Liver (tissue), 9 donors: ENCODE measurements around the gene GON4L. TPM values are rescaled to one million over a fixed set of nuclear protein-coding genes. Genes with fewer than 3 reads are reported as not detected.

ENCODE experiments used
- DNase-seq: peaks from one replicate; pipeline ENCODE4 v3.0.0-alpha.2; 2017; ENCODE audit warnings: low spot score
- H3K27ac ChIP-seq, 2 donors: one replicate each; pipeline ENCODE4 v1.7.0; 2013; ENCODE audit warnings: inconsistent platforms in 2 of 2, low read length in 2 of 2, control low read depth in 1 of 2, low read depth in 1 of 2, mild to moderate bottlenecking in 1 of 2
- H3K27me3 ChIP-seq, 4 donors: one replicate each; pipeline versions ENCODE4 v1.6.1 to v1.7.0; 2013; ENCODE audit warnings: low read length in 3 of 4, inconsistent platforms in 1 of 4, mild to moderate bottlenecking in 1 of 4, moderate library complexity in 1 of 4; ENCODE audit not compliant: control insufficient read depth in 4 of 4, insufficient read depth in 4 of 4
- H3K36me3 ChIP-seq, 4 donors: one replicate each; pipeline versions ENCODE4 v1.6.1 to v1.7.0; 2013; ENCODE audit warnings: low read length in 3 of 4, mild to moderate bottlenecking in 3 of 4, low read depth in 1 of 4, moderate library complexity in 1 of 4; ENCODE audit not compliant: control insufficient read depth in 4 of 4, insufficient read depth in 3 of 4
- H3K4me1 ChIP-seq, 4 donors: one replicate each; pipeline versions ENCODE4 v1.6.1 to v1.7.0; 2013; ENCODE audit warnings: low read length in 3 of 4, mild to moderate bottlenecking in 3 of 4, moderate library complexity in 1 of 4; ENCODE audit not compliant: control insufficient read depth in 4 of 4, insufficient read depth in 4 of 4
- H3K4me3 ChIP-seq, 3 donors: one replicate each; pipeline versions ENCODE4 v1.6.1 to v1.7.0; 2013; ENCODE audit warnings: low read length in 3 of 3, control low read depth in 1 of 3, low read depth in 1 of 3, mild to moderate bottlenecking in 1 of 3
- H3K9ac ChIP-seq, 2 donors: one replicate each; pipeline ENCODE4 v1.7.0; 2013; ENCODE audit warnings: low read length in 2 of 2, mild to moderate bottlenecking in 2 of 2, moderate library complexity in 2 of 2, control low read depth in 1 of 2, low read depth in 1 of 2
- H3K9me3 ChIP-seq, 4 donors: one replicate each; pipeline versions ENCODE4 v1.6.1 to v1.7.0; 2013; ENCODE audit warnings: low read length in 3 of 4; ENCODE audit not compliant: control insufficient read depth in 4 of 4
- EGR1 ChIP-seq, 2 donors: IDR thresholded peaks; 2 replicates each; pipeline ENCODE4 v1.6.1; 2016 to 2018; ENCODE audit warnings: antibody characterized with exemption in 2 of 2, low read depth in 2 of 2
- FOXA1 ChIP-seq: IDR thresholded peaks from 2 replicates; pipeline ENCODE4 v1.6.1; 2016; ENCODE audit warnings: antibody characterized with exemption
- FOXA2 ChIP-seq: IDR thresholded peaks from 2 replicates; pipeline ENCODE4 v1.6.1; 2016; ENCODE audit warnings: antibody characterized with exemption
- GABPA ChIP-seq, 2 donors: IDR thresholded peaks in 1 of 2; conservative IDR thresholded peaks in 1 of 2; 2 replicates each; pipeline ENCODE4 v1.6.1; 2016; ENCODE audit warnings: antibody characterized with exemption in 2 of 2, mild to moderate bottlenecking in 1 of 2, moderate library complexity in 1 of 2
- HNF4A ChIP-seq, 2 donors: conservative IDR thresholded peaks; 2 replicates each; pipeline ENCODE4 v1.6.1; 2016; ENCODE audit warnings: antibody characterized with exemption in 2 of 2, mild to moderate bottlenecking in 2 of 2
- HNF4G ChIP-seq: IDR thresholded peaks from 2 replicates; pipeline ENCODE4 v1.6.1; 2016; ENCODE audit warnings: antibody characterized with exemption
- NR2F2 ChIP-seq: IDR thresholded peaks from 2 replicates; pipeline ENCODE4 v1.6.1; 2016; ENCODE audit warnings: antibody characterized with exemption
- RAD21 ChIP-seq, 2 donors: IDR thresholded peaks; 2 replicates each; pipeline ENCODE4 v1.6.1; 2016; ENCODE audit warnings: antibody characterized with exemption in 2 of 2, mild to moderate bottlenecking in 2 of 2
- RXRA ChIP-seq, 2 donors: IDR thresholded peaks; 2 replicates each; pipeline ENCODE4 v1.6.1; 2017 to 2018; ENCODE audit warnings: antibody characterized with exemption in 2 of 2, mild to moderate bottlenecking in 1 of 2
- SP1 ChIP-seq: IDR thresholded peaks from 2 replicates; pipeline ENCODE4 v1.6.1; 2018; ENCODE audit warnings: antibody characterized with exemption, mild to moderate bottlenecking
- YY1 ChIP-seq: IDR thresholded peaks from 2 replicates; pipeline ENCODE4 v1.6.1; 2016; ENCODE audit warnings: antibody characterized with exemption, mild to moderate bottlenecking
- ZBTB33 ChIP-seq: IDR thresholded peaks from 2 replicates; pipeline ENCODE4 v1.6.1; 2016; ENCODE audit warnings: antibody characterized with exemption
- WGBS: extraction: QIAGEN DNeasy Blood & Tissue Kit; methylation state at CpG from one replicate; pipeline ENCODE4 v1.1.7; 2013; 5-methylcytosine and 5-hydroxymethylcytosine counted together
- polyA plus RNA-seq, 2 donors: library from polyadenylated mRNA; stranded (reverse) in 1 of 2; unstranded in 1 of 2; fragments of 200-250 nt in 1 of 2; fragments of >200 nt in 1 of 2; fragmentation: Nextera tagmentation in 1 of 2; extraction: Ambion mirVana in 1 of 2; gene quantifications; one replicate each; pipeline versions ENCODE4 v1.2.1 to v1.2.3, GENCODE V29; 2013 to 2015
- total RNA-seq, 2 donors: library from RNA; depleted of rRNA; stranded (reverse); fragments of >200 nt; gene quantifications; one replicate each; pipeline ENCODE4 v1.2.3, GENCODE V29; 2014
- TF ChIP-seq, protein P1 (sequence below): IDR thresholded peaks from 2 replicates; pipeline ENCODE4 v1.6.1; 2016; ENCODE audit warnings: antibody characterized with exemption
- TF ChIP-seq, protein P2 (sequence below): IDR thresholded peaks from 2 replicates; pipeline ENCODE4 v1.6.1; 2016; ENCODE audit warnings: antibody characterized with exemption
- TF ChIP-seq, protein P3 (sequence below): IDR thresholded peaks from 2 replicates; pipeline ENCODE4 v1.6.1; 2016; ENCODE audit warnings: antibody characterized with exemption, mild to moderate bottlenecking
- TF ChIP-seq, protein P4 (sequence below): fragments of 150-350 bp; IDR thresholded peaks from 2 replicates; pipeline ENCODE4 v1.5.1; 2017; ENCODE audit warnings: improper control_type of control experiment, low read depth, low read length; ENCODE audit not compliant: missing input control
- donor health status: healthy.
- donor health status: healthy.
- donor health status: healthy.
- donor health status: healthy.
- donor health status: healthy.

GON4L gene
- total and polyA plus RNA-seq, 4 donors: 5.7 to 26.2 (median 15.7) TPM

GRCh38 chr1:155884031-155884960, 27.3 kb upstream of the GON4L start:
- Histone ChIP-seq H3K36me3 (no peaks in the 10 kb centered on the region), H3K9ac (no peak overlapping the region), H3K9me3 (no peaks in the 10 kb centered on the region), H3K4me3 (no peak overlapping the region), H3K27me3 (no peaks in the 10 kb centered on the region), H3K27ac (no peak overlapping the region), H3K4me1 (no peaks in the 10 kb centered on the region)
- WGBS: 65% methylated on average over 9 of the region's 9 CpGs
- TF ChIP-seq, protein P1, sequence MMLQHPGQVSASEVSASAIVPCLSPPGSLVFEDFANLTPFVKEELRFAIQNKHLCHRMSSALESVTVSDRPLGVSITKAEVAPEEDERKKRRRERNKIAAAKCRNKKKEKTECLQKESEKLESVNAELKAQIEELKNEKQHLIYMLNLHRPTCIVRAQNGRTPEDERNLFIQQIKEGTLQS: no peak
- TF ChIP-seq, protein P2, sequence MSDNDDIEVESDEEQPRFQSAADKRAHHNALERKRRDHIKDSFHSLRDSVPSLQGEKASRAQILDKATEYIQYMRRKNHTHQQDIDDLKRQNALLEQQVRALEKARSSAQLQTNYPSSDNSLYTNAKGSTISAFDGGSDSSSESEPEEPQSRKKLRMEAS: no peak
- TF ChIP-seq ZBTB33 (no peak), RAD21 (IDR thresholded peaks at IDR 0.05) (no peak), SP1 (no peak), FOXA1 (no peak)
- TF ChIP-seq, protein P3, sequence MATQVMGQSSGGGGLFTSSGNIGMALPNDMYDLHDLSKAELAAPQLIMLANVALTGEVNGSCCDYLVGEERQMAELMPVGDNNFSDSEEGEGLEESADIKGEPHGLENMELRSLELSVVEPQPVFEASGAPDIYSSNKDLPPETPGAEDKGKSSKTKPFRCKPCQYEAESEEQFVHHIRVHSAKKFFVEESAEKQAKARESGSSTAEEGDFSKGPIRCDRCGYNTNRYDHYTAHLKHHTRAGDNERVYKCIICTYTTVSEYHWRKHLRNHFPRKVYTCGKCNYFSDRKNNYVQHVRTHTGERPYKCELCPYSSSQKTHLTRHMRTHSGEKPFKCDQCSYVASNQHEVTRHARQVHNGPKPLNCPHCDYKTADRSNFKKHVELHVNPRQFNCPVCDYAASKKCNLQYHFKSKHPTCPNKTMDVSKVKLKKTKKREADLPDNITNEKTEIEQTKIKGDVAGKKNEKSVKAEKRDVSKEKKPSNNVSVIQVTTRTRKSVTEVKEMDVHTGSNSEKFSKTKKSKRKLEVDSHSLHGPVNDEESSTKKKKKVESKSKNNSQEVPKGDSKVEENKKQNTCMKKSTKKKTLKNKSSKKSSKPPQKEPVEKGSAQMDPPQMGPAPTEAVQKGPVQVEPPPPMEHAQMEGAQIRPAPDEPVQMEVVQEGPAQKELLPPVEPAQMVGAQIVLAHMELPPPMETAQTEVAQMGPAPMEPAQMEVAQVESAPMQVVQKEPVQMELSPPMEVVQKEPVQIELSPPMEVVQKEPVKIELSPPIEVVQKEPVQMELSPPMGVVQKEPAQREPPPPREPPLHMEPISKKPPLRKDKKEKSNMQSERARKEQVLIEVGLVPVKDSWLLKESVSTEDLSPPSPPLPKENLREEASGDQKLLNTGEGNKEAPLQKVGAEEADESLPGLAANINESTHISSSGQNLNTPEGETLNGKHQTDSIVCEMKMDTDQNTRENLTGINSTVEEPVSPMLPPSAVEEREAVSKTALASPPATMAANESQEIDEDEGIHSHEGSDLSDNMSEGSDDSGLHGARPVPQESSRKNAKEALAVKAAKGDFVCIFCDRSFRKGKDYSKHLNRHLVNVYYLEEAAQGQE: no peak
- DNase-seq: no peak

DNA sequence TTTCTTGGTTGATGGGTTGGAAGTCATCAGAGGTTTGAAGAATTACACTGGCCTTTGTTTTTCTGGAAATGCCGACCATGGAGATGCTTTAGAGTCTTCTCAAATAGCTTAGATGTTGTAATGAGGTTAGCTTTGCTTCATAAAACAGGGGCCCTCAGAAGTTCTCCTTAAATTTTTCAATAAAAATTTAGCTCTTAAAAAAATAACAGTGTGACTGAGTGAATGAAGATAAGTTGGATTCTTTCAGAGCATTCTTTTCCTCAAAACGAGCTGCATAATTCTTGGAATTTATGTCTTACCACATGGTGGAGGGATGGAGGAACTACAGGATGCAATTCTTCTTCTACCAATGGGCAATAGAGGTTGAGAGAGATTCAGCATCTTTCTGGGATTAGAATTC, 25.8 kb upstream of the GON4L start:
- 69% methylated on average over 2 of the region's 2 CpGs for WGBS
- no peak for DNase-seq
- Histone ChIP-seq H3K27ac (no peak overlapping the region), H3K36me3 (no peaks in the 10 kb centered on the region), H3K27me3 (no peaks in the 10 kb centered on the region), H3K9ac (no peak overlapping the region), H3K9me3 (no peaks in the 10 kb centered on the region), H3K4me1 (no peaks in the 10 kb centered on the region), H3K4me3 (no peak overlapping the region)
- TF ChIP-seq RXRA (IDR thresholded peaks at IDR 0.05): no peak
- TF ChIP-seq HNF4A (conservative IDR thresholded peaks at IDR 0.05): no peak
- TF ChIP-seq, protein P3: no peak
- no peak for TF ChIP-seq ZBTB33
- no peak for TF ChIP-seq YY1
- no peak for TF ChIP-seq HNF4G
- TF ChIP-seq, protein P1: no peak
- TF ChIP-seq RAD21 (IDR thresholded peaks at IDR 0.05): no peak
- no peak for TF ChIP-seq NR2F2
- no peak for TF ChIP-seq EGR1 (IDR thresholded peaks at IDR 0.05; ENCODE audit: low read depth in 2 of 2)
- no peak for TF ChIP-seq FOXA1
- TF ChIP-seq FOXA2: no peak
- TF ChIP-seq, protein P4, sequence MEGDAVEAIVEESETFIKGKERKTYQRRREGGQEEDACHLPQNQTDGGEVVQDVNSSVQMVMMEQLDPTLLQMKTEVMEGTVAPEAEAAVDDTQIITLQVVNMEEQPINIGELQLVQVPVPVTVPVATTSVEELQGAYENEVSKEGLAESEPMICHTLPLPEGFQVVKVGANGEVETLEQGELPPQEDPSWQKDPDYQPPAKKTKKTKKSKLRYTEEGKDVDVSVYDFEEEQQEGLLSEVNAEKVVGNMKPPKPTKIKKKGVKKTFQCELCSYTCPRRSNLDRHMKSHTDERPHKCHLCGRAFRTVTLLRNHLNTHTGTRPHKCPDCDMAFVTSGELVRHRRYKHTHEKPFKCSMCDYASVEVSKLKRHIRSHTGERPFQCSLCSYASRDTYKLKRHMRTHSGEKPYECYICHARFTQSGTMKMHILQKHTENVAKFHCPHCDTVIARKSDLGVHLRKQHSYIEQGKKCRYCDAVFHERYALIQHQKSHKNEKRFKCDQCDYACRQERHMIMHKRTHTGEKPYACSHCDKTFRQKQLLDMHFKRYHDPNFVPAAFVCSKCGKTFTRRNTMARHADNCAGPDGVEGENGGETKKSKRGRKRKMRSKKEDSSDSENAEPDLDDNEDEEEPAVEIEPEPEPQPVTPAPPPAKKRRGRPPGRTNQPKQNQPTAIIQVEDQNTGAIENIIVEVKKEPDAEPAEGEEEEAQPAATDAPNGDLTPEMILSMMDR: no peak
- no peak for TF ChIP-seq SP1
- no peak for TF ChIP-seq GABPA (IDR thresholded peaks at IDR 0.05 in 1 of 2, conservative IDR thresholded peaks at IDR 0.05 in 1 of 2)
